ENCODE results near the gene TUBB4A. TPM values are rescaled to one million over a fixed set of nuclear protein-coding genes. Genes with fewer than 3 reads are reported as not detected.

TUBB4A gene
- total and polyA plus RNA-seq, 9 of the 15 experiments (the other 6 are each of a cell fraction or from before 2014, with no cell fraction given), result 0.14 to 7.0 (median 0.75) TPM

DNA sequence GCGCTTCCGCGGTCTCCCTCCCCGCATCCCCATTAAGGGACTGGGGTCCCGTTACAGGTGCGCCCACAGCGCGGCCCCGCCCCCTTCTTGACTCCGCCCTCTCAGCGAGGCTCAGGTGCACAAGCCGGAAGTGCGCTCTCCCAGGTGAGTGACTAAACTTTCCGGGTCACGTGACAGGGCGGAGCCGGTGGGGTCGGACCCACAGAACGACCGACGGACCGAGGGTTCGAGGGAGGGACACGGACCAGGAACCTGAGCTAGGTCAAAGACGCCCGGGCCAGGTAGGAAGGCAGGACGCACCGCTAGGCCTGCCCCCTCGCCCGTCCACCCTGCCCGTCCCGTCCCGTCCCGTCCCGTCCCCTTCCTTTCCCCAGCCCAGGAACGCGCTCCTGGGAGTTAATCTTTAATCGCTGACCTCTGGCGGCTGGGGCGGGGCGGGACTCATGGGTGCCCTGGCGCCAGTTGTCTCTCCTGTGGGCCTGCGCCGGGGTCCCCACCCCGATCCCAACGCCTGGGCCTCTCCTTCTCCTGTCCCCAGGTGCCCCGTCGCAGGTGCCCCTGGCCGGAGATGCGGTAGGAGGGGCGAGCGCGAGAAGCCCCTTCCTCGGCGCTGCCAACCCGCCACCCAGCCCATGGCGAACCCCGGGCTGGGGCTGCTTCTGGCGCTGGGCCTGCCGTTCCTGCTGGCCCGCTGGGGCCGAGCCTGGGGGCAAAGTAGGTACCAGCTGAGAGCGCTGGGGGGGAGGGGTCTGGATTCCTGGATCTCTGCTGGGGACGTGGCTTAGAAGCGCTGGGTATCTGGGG lies 37.8 kb downstream of the TUBB4A start, which contains the start of gene CRB3 (continued):
- no peak for TF ChIP-seq ZNF282 (CRISPR knock-in tag; IDR thresholded peaks at IDR 0.05)
- TF ChIP-seq ARID1B (IDR thresholded peaks at IDR 0.05), result no peak
- TF ChIP-seq FOXK2 (conservative IDR thresholded peaks at IDR 0.05 in 1 of 2, IDR thresholded peaks at IDR 0.05 in 1 of 2; ENCODE audit: low read depth in 2 of 2), result no peak
- TF ChIP-seq, protein P1, sequence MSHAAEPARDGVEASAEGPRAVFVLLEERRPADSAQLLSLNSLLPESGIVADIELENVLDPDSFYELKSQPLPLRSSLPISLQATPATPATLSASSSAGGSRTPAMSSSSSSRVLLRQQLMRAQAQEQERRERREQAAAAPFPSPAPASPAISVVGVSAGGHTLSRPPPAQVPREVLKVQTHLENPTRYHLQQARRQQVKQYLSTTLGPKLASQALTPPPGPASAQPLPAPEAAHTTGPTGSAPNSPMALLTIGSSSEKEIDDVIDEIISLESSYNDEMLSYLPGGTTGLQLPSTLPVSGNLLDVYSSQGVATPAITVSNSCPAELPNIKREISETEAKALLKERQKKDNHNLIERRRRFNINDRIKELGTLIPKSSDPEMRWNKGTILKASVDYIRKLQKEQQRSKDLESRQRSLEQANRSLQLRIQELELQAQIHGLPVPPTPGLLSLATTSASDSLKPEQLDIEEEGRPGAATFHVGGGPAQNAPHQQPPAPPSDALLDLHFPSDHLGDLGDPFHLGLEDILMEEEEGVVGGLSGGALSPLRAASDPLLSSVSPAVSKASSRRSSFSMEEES (CRISPR knock-in tag; IDR thresholded peaks at IDR 0.05), result peak; percentile 94
- no peak for TF ChIP-seq HMG20A (CRISPR knock-in tag; conservative IDR thresholded peaks at IDR 0.05)
- TF ChIP-seq KAT8 (IDR thresholded peaks at IDR 0.05; ENCODE audit: low read depth), result no peak
- TF ChIP-seq, protein P2, sequence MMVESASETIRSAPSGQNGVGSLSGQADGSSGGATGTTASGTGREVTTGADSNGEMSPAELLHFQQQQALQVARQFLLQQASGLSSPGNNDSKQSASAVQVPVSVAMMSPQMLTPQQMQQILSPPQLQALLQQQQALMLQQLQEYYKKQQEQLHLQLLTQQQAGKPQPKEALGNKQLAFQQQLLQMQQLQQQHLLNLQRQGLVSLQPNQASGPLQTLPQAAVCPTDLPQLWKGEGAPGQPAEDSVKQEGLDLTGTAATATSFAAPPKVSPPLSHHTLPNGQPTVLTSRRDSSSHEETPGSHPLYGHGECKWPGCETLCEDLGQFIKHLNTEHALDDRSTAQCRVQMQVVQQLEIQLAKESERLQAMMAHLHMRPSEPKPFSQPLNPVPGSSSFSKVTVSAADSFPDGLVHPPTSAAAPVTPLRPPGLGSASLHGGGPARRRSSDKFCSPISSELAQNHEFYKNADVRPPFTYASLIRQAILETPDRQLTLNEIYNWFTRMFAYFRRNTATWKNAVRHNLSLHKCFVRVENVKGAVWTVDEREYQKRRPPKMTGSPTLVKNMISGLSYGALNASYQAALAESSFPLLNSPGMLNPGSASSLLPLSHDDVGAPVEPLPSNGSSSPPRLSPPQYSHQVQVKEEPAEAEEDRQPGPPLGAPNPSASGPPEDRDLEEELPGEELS (CRISPR knock-in tag; IDR thresholded peaks at IDR 0.05; ENCODE audit: borderline replicate concordance), result no peak
- TF ChIP-seq, protein P3, sequence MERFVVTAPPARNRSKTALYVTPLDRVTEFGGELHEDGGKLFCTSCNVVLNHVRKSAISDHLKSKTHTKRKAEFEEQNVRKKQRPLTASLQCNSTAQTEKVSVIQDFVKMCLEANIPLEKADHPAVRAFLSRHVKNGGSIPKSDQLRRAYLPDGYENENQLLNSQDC (CRISPR knock-in tag; IDR thresholded peaks at IDR 0.05), result no peak
- TF ChIP-seq NCOR1 (IDR thresholded peaks at IDR 0.05), result no peak
- TF ChIP-seq, protein P4, sequence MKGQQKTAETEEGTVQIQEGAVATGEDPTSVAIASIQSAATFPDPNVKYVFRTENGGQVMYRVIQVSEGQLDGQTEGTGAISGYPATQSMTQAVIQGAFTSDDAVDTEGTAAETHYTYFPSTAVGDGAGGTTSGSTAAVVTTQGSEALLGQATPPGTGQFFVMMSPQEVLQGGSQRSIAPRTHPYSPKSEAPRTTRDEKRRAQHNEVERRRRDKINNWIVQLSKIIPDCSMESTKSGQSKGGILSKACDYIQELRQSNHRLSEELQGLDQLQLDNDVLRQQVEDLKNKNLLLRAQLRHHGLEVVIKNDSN (CRISPR knock-in tag; IDR thresholded peaks at IDR 0.05), result peak; percentile 91
- no peak for TF ChIP-seq ZC3H8 (IDR thresholded peaks at IDR 0.05)
- no peak for TF ChIP-seq NFE2 (IDR thresholded peaks at IDR 0.05; ENCODE audit: low read depth)
- TF ChIP-seq, protein P5, sequence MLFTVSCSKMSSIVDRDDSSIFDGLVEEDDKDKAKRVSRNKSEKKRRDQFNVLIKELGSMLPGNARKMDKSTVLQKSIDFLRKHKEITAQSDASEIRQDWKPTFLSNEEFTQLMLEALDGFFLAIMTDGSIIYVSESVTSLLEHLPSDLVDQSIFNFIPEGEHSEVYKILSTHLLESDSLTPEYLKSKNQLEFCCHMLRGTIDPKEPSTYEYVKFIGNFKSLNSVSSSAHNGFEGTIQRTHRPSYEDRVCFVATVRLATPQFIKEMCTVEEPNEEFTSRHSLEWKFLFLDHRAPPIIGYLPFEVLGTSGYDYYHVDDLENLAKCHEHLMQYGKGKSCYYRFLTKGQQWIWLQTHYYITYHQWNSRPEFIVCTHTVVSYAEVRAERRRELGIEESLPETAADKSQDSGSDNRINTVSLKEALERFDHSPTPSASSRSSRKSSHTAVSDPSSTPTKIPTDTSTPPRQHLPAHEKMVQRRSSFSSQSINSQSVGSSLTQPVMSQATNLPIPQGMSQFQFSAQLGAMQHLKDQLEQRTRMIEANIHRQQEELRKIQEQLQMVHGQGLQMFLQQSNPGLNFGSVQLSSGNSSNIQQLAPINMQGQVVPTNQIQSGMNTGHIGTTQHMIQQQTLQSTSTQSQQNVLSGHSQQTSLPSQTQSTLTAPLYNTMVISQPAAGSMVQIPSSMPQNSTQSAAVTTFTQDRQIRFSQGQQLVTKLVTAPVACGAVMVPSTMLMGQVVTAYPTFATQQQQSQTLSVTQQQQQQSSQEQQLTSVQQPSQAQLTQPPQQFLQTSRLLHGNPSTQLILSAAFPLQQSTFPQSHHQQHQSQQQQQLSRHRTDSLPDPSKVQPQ (CRISPR knock-in tag; IDR thresholded peaks at IDR 0.05; ENCODE audit: borderline replicate concordance), result no peak
- TF ChIP-seq ZNF23 (CRISPR knock-in tag; IDR thresholded peaks at IDR 0.05), result no peak
- TF ChIP-seq WHSC1 (IDR thresholded peaks at IDR 0.05; ENCODE audit: low read length), result no peak
- TF ChIP-seq HNRNPH1 (optimal IDR thresholded peaks at IDR 0.05; ENCODE audit: low read depth, low read length), result no peak
- TF ChIP-seq RBM14 (IDR thresholded peaks at IDR 0.05; ENCODE audit: borderline replicate concordance, insufficient read depth, low read depth, low read length), result no peak
- TF ChIP-seq, protein P6, sequence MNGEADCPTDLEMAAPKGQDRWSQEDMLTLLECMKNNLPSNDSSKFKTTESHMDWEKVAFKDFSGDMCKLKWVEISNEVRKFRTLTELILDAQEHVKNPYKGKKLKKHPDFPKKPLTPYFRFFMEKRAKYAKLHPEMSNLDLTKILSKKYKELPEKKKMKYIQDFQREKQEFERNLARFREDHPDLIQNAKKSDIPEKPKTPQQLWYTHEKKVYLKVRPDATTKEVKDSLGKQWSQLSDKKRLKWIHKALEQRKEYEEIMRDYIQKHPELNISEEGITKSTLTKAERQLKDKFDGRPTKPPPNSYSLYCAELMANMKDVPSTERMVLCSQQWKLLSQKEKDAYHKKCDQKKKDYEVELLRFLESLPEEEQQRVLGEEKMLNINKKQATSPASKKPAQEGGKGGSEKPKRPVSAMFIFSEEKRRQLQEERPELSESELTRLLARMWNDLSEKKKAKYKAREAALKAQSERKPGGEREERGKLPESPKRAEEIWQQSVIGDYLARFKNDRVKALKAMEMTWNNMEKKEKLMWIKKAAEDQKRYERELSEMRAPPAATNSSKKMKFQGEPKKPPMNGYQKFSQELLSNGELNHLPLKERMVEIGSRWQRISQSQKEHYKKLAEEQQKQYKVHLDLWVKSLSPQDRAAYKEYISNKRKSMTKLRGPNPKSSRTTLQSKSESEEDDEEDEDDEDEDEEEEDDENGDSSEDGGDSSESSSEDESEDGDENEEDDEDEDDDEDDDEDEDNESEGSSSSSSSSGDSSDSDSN (IDR thresholded peaks at IDR 0.05; ENCODE audit: borderline replicate concordance in 1 of 2, low read depth in 2 of 2, low read length in 2 of 2), result no peak
